SK-N-SH treated with all-trans-retinoic acid at 6 μM for 48 hours (cell line): ENCODE results near the gene KRT78.

Experiments
- ATAC-seq: fragments of 200-7000 bp; cut with Tn5 transposase; 3 replicates; pipeline ENCODE4 v1.9.1; 2020; ENCODE audit warnings: mild to moderate bottlenecking, moderate library complexity
- ESRRG ChIP-seq: fragments of 250-450 bp; sonication (Bioruptor Pico); IDR thresholded peaks from 2 replicates; pipeline ENCODE4 v1.6.1; 2021; ENCODE audit warnings: mild to moderate bottlenecking

Gene KRT78

DNA sequence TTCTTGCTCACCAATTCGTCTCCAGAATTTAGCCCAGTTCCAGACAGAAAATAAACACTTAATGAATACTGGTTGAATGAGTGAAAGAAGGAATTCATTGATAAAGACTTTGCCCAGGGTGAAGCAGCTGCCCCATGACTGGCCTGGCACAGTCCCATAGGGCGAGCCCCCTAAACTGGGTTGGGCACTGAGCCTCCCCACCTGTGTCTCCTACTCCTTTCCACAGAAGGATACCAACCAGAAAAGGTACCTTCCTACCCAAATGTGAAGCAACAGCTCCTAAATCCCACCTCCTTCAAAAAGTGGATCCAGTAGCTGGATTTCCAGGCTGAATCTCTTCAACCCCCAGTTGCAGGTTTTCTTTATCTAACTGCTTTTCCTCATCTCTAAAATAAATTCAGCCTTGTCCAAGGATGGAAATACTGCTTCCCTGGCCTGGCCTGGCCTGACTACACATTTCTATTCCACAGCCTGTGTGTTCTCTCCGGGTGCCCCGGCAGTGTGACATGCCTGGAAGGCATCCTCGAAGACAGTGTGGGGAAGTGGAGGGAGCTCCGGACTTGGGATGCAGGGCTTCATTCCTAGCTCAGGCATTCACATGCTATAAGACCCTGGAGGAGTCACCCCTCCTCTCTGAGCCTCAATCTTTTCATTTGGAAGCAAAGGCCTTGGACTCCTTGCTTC, 60.5 kb downstream of the KRT78 start:
- TF ChIP-seq ESRRG (CRISPR knock-in tag): no peak
- TF ChIP-seq, all 23 proteins: peak for 0
- ATAC-seq: no peak
